Nephron (organoid): Measurements from ENCODE around the gene ZNF594.
A peak's percentile ranks its signal among the peaks of the same experiment; 100 is the strongest.
"Not testable (repeated sequence)": the region's sequence is repeated elsewhere in the genome, so short reads cannot be mapped to it uniquely, and the experiment has no call there.

Experiments
- H3K27ac Mint-ChIP-seq, 3 experiments: 2 replicates each; pipeline ENCODE4 v1.8.0; 2020; ENCODE audit warnings: mixed read lengths in 3 of 3, mild to moderate bottlenecking in 2 of 3, moderate library complexity in 1 of 3
- H3K27me3 Mint-ChIP-seq: 2 replicates; pipeline ENCODE4 v1.8.0; 2021; ENCODE audit warnings: low read depth, mild to moderate bottlenecking, moderate library complexity, mixed read lengths
- H3K36me3 Mint-ChIP-seq: 2 replicates; pipeline ENCODE4 v1.8.0; 2020; ENCODE audit warnings: low read depth, mixed read lengths
- H3K4me1 Mint-ChIP-seq: 2 replicates; pipeline ENCODE4 v1.8.0; 2020; ENCODE audit warnings: mixed read lengths
- H3K4me3 Mint-ChIP-seq, 3 experiments: 2 replicates each; pipeline ENCODE4 v1.8.0; 2020; ENCODE audit warnings: mild to moderate bottlenecking in 3 of 3, mixed read lengths in 3 of 3, moderate library complexity in 2 of 3
- H3K9me3 Mint-ChIP-seq: 2 replicates; pipeline ENCODE4 v1.8.0; 2020; ENCODE audit warnings: mixed read lengths
- TF ChIP-seq, protein P1 (sequence below), 3 experiments: fragments of 200-600 bp; sonication (generic); IDR thresholded peaks; one replicate each; pipeline ENCODE4 v1.5.0; 2021; ENCODE audit warnings: antibody characterized with exemption in 3 of 3; ENCODE audit not compliant: unreplicated experiment in 3 of 3

The ZNF594 gene

DNA sequence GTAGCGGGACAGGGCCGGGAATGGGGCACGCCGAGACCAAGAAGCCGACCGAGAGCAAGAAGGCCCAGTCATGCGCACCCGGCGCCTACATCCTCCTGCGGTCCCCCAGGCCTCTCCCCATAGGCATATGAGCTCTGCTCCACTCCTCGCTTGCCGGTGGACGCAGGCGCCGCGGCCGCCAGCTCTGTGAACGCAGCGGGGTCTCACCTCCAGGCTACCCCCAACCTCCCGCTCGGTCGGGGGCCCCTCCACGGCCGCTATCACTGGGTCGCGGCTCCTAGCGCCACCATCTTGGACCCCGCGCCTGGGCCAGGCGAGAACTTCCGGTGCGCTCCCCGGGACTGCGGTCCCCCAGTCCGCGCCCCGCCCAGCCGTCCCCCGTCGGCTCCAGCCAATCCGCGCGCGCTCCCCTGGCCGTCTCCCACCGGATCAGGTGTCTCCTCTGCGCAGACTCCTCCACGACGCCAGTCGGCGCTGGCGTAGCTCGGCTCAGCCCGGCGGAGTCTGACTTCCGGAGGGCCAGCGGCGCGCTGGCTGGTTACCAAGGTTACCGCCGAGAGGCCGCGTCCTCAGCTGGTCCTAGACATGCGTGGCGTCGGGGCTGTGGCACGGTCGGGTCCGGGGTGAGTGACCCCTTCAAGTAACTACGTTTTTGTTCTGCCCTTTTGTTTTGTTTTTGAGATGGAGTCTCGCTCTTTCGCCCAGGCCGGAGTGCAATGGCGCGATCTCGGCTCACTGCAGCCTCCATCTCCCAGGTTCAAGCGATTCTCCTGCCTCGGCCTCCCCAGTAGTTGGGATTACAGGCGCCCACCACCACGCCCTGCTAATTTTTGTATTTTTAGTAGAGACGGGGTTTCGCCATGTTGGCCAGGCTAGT is at the start of gene ZNF594:
Gene ZNF594 (minus strand): TSS at position 328 of the 877 bp plus-strand sequence. CDS start 7,612 bp downstream, outside the sequence.
- Mint-ChIP-seq H3K27ac (peak within 1 kb of the TSS; percentile 80 to 92 (median 89)), H3K4me3 (peak within 1 kb of the TSS; percentile 96 to 98 (median 97)), H3K36me3 (peaks cover 63% of the 10 kb centered on the region), H3K27me3 (no peaks in the 10 kb centered on the region), H3K9me3 (peaks cover 45% of the 10 kb centered on the region), H3K4me1 (peaks cover 18% of the 10 kb centered on the region)
- TF ChIP-seq, protein P1, sequence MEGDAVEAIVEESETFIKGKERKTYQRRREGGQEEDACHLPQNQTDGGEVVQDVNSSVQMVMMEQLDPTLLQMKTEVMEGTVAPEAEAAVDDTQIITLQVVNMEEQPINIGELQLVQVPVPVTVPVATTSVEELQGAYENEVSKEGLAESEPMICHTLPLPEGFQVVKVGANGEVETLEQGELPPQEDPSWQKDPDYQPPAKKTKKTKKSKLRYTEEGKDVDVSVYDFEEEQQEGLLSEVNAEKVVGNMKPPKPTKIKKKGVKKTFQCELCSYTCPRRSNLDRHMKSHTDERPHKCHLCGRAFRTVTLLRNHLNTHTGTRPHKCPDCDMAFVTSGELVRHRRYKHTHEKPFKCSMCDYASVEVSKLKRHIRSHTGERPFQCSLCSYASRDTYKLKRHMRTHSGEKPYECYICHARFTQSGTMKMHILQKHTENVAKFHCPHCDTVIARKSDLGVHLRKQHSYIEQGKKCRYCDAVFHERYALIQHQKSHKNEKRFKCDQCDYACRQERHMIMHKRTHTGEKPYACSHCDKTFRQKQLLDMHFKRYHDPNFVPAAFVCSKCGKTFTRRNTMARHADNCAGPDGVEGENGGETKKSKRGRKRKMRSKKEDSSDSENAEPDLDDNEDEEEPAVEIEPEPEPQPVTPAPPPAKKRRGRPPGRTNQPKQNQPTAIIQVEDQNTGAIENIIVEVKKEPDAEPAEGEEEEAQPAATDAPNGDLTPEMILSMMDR (IDR thresholded peaks at IDR 0.05; ENCODE audit: unreplicated experiment in 3 of 3): peak; percentile 76 to 89 (median 83)

DNA sequence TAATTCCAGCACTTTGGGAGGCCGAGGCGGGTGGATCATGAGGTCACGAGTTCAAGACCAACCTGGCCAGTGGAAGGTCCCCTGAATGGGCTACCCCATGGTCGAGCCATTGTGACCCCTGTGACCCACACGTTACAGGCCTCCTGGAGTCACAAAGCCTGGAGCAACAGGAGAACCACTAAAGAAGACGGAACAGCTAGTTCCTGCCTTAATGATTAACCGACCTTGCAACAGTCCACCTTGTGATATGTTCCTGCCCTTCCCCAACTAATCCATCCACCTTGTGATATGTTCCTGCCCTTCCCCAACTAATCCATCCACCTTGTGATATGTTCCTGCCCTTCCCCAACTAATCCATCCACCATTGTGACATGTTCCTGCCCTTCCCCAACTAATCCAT is 48.1 kb upstream of the ZNF594 start:
- not testable (repeated sequence) for H3K4me3 Mint-ChIP-seq, H3K27ac Mint-ChIP-seq, H3K27me3 Mint-ChIP-seq, H3K9me3 Mint-ChIP-seq, H3K4me1 Mint-ChIP-seq, H3K36me3 Mint-ChIP-seq

DNA sequence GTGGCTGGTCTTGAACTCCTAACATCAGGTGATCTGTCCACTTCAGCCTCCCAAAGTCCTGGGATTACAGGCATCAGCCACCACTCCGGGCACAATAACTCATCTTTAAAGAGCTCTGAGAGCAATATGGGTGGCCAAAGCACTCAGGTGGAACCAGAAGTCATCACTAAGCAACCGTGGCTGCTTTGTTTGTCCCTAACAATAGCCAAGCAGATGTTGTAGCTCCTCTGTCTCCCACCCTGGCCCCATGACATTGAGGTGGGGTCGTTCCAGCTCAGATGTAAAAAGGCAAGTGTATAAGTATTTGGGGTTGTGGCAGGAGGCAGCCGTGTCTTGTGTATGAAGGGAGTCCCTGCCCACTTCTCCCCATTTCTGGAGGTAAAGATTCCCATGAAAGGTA is 46.7 kb upstream of the ZNF594 start:
- H3K4me3 Mint-ChIP-seq: no peak overlapping the region
- H3K27me3 Mint-ChIP-seq: no peaks in the 10 kb centered on the region
- TF ChIP-seq, protein P1 (IDR thresholded peaks at IDR 0.05; ENCODE audit: unreplicated experiment in 3 of 3): no peak

DNA sequence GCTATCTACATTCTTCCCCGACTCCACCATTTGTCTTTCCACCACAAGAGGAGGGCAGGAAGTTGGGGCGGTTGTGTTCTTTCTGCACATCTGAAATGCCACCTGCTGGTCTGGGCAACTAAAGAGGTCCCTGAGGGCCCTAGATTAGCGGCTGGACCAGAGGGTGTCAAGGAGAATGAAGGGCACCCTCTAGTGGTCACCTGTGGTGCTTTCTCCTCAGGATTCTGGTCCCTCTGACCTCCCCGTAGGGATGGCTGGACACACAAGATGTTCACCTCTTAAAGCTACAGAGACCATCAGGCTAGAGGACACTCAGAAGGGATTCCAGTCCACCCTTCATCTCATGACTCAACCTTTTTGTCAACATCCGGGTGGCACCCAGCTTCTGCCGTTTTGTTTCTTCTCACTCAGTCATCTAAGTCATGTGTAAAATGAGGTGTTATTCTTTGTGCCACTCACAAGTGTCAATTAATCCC is 45.9 kb upstream of the ZNF594 start:
- Mint-ChIP-seq H3K4me1 (peaks cover 5% of the 10 kb centered on the region), H3K27me3 (no peaks in the 10 kb centered on the region), H3K36me3 (peaks cover 8% of the 10 kb centered on the region), H3K27ac (no peak overlapping the region), H3K9me3 (no peaks in the 10 kb centered on the region), H3K4me3 (no peak overlapping the region)
- TF ChIP-seq, protein P1 (IDR thresholded peaks at IDR 0.05; ENCODE audit: unreplicated experiment in 3 of 3): peak; percentile 14 to 41 (median 37)

More for the DNA sequence above, 46.7 kb upstream of the ZNF594 start:
- Mint-ChIP-seq H3K4me1 (peaks cover 5% of the 10 kb centered on the region), H3K27ac (no peak overlapping the region), H3K36me3 (peaks cover 8% of the 10 kb centered on the region), H3K9me3 (no peaks in the 10 kb centered on the region)

DNA sequence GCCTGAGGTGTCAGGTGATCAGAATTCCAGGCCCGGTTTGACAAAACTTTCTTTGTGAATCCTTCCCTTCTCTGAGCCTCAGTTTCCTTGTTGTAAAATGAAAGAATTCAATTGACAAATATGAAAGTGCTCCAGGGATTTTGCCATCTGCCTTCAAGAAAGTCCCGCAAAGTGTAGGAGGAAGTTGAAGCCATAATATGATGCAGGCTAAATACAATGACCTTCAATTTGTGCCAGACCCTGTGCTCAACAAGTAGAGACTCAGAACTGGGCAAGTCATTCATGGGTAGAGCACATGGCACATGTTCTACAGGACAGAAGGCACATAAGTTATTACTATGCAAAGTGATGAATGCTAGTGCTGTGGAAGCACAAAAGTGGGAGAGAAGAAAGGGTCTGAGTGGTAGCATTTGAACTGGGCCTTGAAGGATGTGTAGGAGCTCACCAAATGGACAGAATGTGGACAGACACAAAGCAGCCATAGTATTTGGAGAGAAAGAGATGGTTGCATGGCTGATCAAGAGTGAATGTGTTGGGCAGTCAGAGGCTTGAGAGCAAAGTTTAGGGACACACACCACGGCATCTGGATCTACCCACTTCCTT is 45.4 kb upstream of the ZNF594 start:
- Mint-ChIP-seq H3K27ac (no peak overlapping the region), H3K9me3 (no peaks in the 10 kb centered on the region), H3K27me3 (no peaks in the 10 kb centered on the region), H3K4me3 (no peak overlapping the region), H3K36me3 (peaks cover 8% of the 10 kb centered on the region), H3K4me1 (peaks cover 2% of the 10 kb centered on the region)
- TF ChIP-seq, protein P1 (IDR thresholded peaks at IDR 0.05; ENCODE audit: unreplicated experiment in 3 of 3): no peak
